H9 (cell line): ENCODE measurements around the gene SFI1. TPM values are rescaled to one million over a fixed set of nuclear protein-coding genes. Genes with fewer than 3 reads are reported as not detected.

ENCODE experiments used
- DNase-seq: peaks from one replicate; pipeline ENCODE4 v3.0.0-alpha.2; 2017
- H2AFZ ChIP-seq: one replicate; pipeline ENCODE4 v1.6.1; 2013; ENCODE audit warnings: mild to moderate bottlenecking, low read length, control low read depth, moderate library complexity
- H2AK5ac ChIP-seq: 2 replicates; pipeline ENCODE4 v1.6.1; 2013; ENCODE audit warnings: low read length, control low read depth, mixed read lengths; ENCODE audit not compliant: insufficient read length
- H2BK120ac ChIP-seq: one replicate; pipeline ENCODE4 v1.6.1; 2013; ENCODE audit warnings: low read depth, mild to moderate bottlenecking, low read length, control low read depth, inconsistent platforms; ENCODE audit not compliant: poor library complexity, severe bottlenecking
- H2BK12ac ChIP-seq: 2 replicates; pipeline ENCODE4 v1.6.1; 2013; ENCODE audit warnings: low read length, control low read depth, mixed read lengths, low read depth; ENCODE audit not compliant: insufficient read length
- H2BK15ac ChIP-seq: 2 replicates; pipeline ENCODE4 v1.6.1; 2013; ENCODE audit warnings: low read depth, low read length, control low read depth
- H2BK20ac ChIP-seq: one replicate; pipeline ENCODE4 v1.6.1; 2013; ENCODE audit warnings: low read depth, mild to moderate bottlenecking, low read length, control low read depth, inconsistent platforms; ENCODE audit not compliant: poor library complexity, severe bottlenecking
- H2BK5ac ChIP-seq: 2 replicates; pipeline ENCODE4 v1.6.1; 2013; ENCODE audit warnings: low read length, control low read depth, mixed read lengths; ENCODE audit not compliant: insufficient read length
- H3K14ac ChIP-seq: 2 replicates; pipeline ENCODE4 v1.6.1; 2013; ENCODE audit warnings: low read length, control low read depth; ENCODE audit not compliant: insufficient read depth
- H3K18ac ChIP-seq: 2 replicates; pipeline ENCODE4 v1.6.1; 2013; ENCODE audit warnings: low read depth, mild to moderate bottlenecking, mixed read lengths, low read length, control low read depth; ENCODE audit not compliant: insufficient read length
- H3K23ac ChIP-seq: 2 replicates; pipeline ENCODE4 v1.6.1; 2013; ENCODE audit warnings: low read length, control low read depth, mixed read lengths, low read depth; ENCODE audit not compliant: insufficient read length
- H3K23me2 ChIP-seq: 2 replicates; pipeline ENCODE4 v1.6.1; 2013; ENCODE audit warnings: low read depth, mild to moderate bottlenecking, mixed read lengths, low read length, control low read depth; ENCODE audit not compliant: insufficient read length, poor library complexity, severe bottlenecking
- H3K27ac ChIP-seq: 2 replicates; pipeline ENCODE4 v1.5.1; 2013; ENCODE audit warnings: low read length, control low read depth, mixed read lengths, low read depth; ENCODE audit not compliant: insufficient read length
- H3K27me3 ChIP-seq: 2 replicates; pipeline ENCODE4 v1.6.1; 2013; ENCODE audit warnings: low read length, control low read depth, inconsistent platforms; ENCODE audit not compliant: insufficient read depth
- H3K4ac ChIP-seq: 2 replicates; pipeline ENCODE4 v1.6.1; 2013; ENCODE audit warnings: low read depth, mild to moderate bottlenecking, control low read depth, inconsistent platforms, low read length, moderate library complexity
- H3K4me1 ChIP-seq: 2 replicates; pipeline ENCODE4 v1.6.1; 2013; ENCODE audit warnings: low read length, control low read depth, inconsistent platforms; ENCODE audit not compliant: insufficient read depth
- H3K4me2 ChIP-seq: 2 replicates; pipeline ENCODE4 v1.6.1; 2013; ENCODE audit warnings: low read length, control low read depth, mixed read lengths; ENCODE audit not compliant: insufficient read length, insufficient read depth
- H3K56ac ChIP-seq: 2 replicates; pipeline ENCODE4 v1.6.1; 2013; ENCODE audit warnings: low read depth, mild to moderate bottlenecking, mixed read lengths, low read length, control low read depth; ENCODE audit not compliant: insufficient read length
- H3K79me1 ChIP-seq: 2 replicates; pipeline ENCODE4 v1.6.1; 2013; ENCODE audit warnings: low read depth, mild to moderate bottlenecking, moderate library complexity, low read length, control low read depth, inconsistent platforms; ENCODE audit not compliant: insufficient read depth, poor library complexity, severe bottlenecking
- H3K79me2 ChIP-seq: 2 replicates; pipeline ENCODE4 v1.6.1; 2013; ENCODE audit warnings: low read length, control low read depth, inconsistent platforms; ENCODE audit not compliant: insufficient read depth
- H3K9ac ChIP-seq: 2 replicates; pipeline ENCODE4 v1.6.1; 2013; ENCODE audit warnings: low read length, control low read depth, mixed read lengths; ENCODE audit not compliant: insufficient read length; ENCODE audit errors: extremely low read depth
- H3K9me3 ChIP-seq: one replicate; pipeline ENCODE4 v1.6.1; 2013; ENCODE audit warnings: low read depth, low read length, inconsistent platforms; ENCODE audit not compliant: control insufficient read depth
- H3T11ph ChIP-seq: one replicate; pipeline ENCODE4 v1.6.1; 2013; ENCODE audit warnings: mild to moderate bottlenecking, low read length, control low read depth, inconsistent platforms
- H4K20me1 ChIP-seq: one replicate; pipeline ENCODE4 v1.6.1; 2013; ENCODE audit not compliant: control insufficient read depth, insufficient read length, insufficient read depth
- H4K5ac ChIP-seq: 2 replicates; pipeline ENCODE4 v1.6.1; 2013; ENCODE audit warnings: low read depth, mild to moderate bottlenecking, mixed read lengths, low read length, control low read depth; ENCODE audit not compliant: insufficient read length
- H4K8ac ChIP-seq: replicated peaks from 2 replicates; pipeline ENCODE4 v1.6.1; 2013; ENCODE audit warnings: low read length, control low read depth, mixed read lengths, low read depth; ENCODE audit not compliant: insufficient read length
- H4K91ac ChIP-seq: 2 replicates; pipeline ENCODE4 v1.6.1; 2013; ENCODE audit warnings: low read depth, mild to moderate bottlenecking, moderate library complexity, mixed read lengths, low read length, control low read depth; ENCODE audit not compliant: insufficient read length
- H3K27ac Mint-ChIP-seq, 3 experiments: 2 replicates in 2 of 3; 3 replicates in 1 of 3; pipeline ENCODE4 v1.8.0; 2020 to 2021; ENCODE audit warnings: mixed read lengths in 3 of 3, mild to moderate bottlenecking in 1 of 3, moderate library complexity in 1 of 3
- H3K27me3 Mint-ChIP-seq: 2 replicates; pipeline ENCODE4 v1.8.0; 2021; ENCODE audit warnings: low read depth, mild to moderate bottlenecking, moderate library complexity, mixed read lengths
- H3K36me3 Mint-ChIP-seq, 3 experiments: 2 replicates in 2 of 3; 3 replicates in 1 of 3; pipeline ENCODE4 v1.8.0; 2020 to 2021; ENCODE audit warnings: low read depth in 3 of 3, mixed read lengths in 3 of 3; ENCODE audit not compliant: insufficient read depth in 1 of 3
- H3K4me1 Mint-ChIP-seq, 2 experiments: 2 replicates each; pipeline ENCODE4 v1.8.0; 2020; ENCODE audit warnings: mixed read lengths in 2 of 2
- H3K4me3 Mint-ChIP-seq, 2 experiments: 2 replicates in 1 of 2; 3 replicates in 1 of 2; pipeline ENCODE4 v1.8.0; 2020 to 2021; ENCODE audit warnings: mild to moderate bottlenecking in 2 of 2, mixed read lengths in 2 of 2, moderate library complexity in 1 of 2
- H3K9me3 Mint-ChIP-seq, 2 experiments: 2 replicates in 1 of 2; 3 replicates in 1 of 2; pipeline ENCODE4 v1.8.0; 2020; ENCODE audit warnings: mild to moderate bottlenecking in 2 of 2, mixed read lengths in 2 of 2, moderate library complexity in 1 of 2
- CTCF ChIP-seq: fragments of 200-600 bp; sonication (generic); conservative IDR thresholded peaks from 3 replicates; pipeline ENCODE4 v1.8.0; 2021; ENCODE audit warnings: antibody characterized with exemption, mild to moderate bottlenecking
- WGBS: extraction: QIAGEN DNeasy Blood & Tissue Kit; methylation state at CpG from one replicate; pipeline ENCODE4 v1.1.7; 2013; ENCODE audit warnings: missing lambda C conversion rate, low lambda C conversion rate, mixed read lengths; ENCODE audit not compliant: insufficient read length; ENCODE audit errors: extremely low coverage; 5-methylcytosine and 5-hydroxymethylcytosine counted together
- total RNA-seq: library from RNA; stranded (reverse); gene quantifications from 2 replicates; pipeline ENCODE4 v1.2.1, GENCODE V29; 2021

SFI1 gene
- total RNA-seq, 1 experiment from 2014 or later: 26.4 TPM

DNA sequence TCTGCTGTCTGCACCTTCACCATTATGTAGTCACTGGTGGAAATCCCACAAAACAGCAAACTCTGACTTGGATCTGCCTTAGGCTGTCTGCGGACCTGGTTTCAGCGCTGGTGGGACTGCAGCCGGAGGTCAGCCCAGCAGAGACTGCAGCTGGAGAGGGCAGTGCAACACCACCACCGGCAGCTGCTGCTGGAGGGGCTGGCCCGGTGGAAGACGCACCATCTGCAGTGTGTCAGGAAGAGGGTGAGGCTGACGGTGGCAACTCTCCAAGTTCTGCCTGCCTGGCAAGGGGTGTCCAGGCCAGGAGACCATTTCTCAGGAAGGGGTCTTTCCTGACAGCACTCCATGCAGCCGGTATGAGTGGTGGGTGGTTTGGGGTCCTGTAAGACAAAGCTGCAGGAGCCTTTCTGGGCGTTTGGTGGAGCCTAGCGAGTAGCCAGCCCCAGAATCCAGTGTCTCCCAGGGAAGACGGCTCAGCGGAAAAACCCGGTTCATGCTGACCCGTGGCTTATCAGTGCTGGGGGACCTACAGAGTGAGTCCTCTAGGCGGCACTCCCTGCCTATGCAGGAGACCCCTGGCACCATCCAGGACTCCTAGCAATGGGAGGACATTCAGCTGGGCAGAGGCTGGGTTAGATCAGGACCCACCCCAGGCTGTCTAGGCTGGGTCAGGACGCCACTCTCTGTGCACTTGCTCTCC, 114.9 kb downstream of the SFI1 start:
- no peak overlapping the region for H3K18ac ChIP-seq
- no peak overlapping the region for H2BK12ac ChIP-seq
- no peaks in the 10 kb centered on the region for H3K79me1 ChIP-seq
- no peak overlapping the region for H2AK5ac ChIP-seq
- H2AFZ ChIP-seq: no peak overlapping the region
- H3K27me3 ChIP-seq: no peaks in the 10 kb centered on the region
- no peaks in the 10 kb centered on the region for H3K4me1 ChIP-seq
- no peak overlapping the region for H2BK15ac ChIP-seq
- H4K8ac ChIP-seq: no peak overlapping the region
- H3K4me1 Mint-ChIP-seq: peaks cover 4 to 5% of the 10 kb centered on the region in 2 experiments; a peak in 2 of 4 replicates
- no peak overlapping the region for H4K91ac ChIP-seq
- H3K14ac ChIP-seq: no peak overlapping the region; the same call in 1 of the 2 replicates
- no peak overlapping the region for H3K9ac ChIP-seq
- TF ChIP-seq CTCF: 0 out of 3 replicates have a peak, but pooled peaks have one; percentile 11
- peak overlapping the region in 1 of 3 experiments; percentile 65; a peak in 2 of 7 replicates for H3K27ac Mint-ChIP-seq
- no peak overlapping the region for H3K4me2 ChIP-seq
- H3K56ac ChIP-seq: no peak overlapping the region
- H2BK120ac ChIP-seq: no peak overlapping the region
- no peak overlapping the region for H3K27ac ChIP-seq
- no peaks in the 10 kb centered on the region for H3K23me2 ChIP-seq
- WGBS: no CpG with 5 or more reads among the region's 16 CpGs
- H3K36me3 Mint-ChIP-seq: peaks cover 0 to 3% (median 0%) of the 10 kb centered on the region in 3 experiments; a peak in 3 of 7 replicates
- no peak overlapping the region for H3K4ac ChIP-seq
- H3K79me2 ChIP-seq: no peaks in the 10 kb centered on the region
- no peaks in the 10 kb centered on the region; a peak in 1 of 5 replicates for H3K9me3 Mint-ChIP-seq
- H4K5ac ChIP-seq: no peak overlapping the region
- no peak overlapping the region for H3T11ph ChIP-seq
- peaks cover 1% of the 10 kb centered on the region; the same call in 1 of the 2 replicates for H3K27me3 Mint-ChIP-seq
- H2BK5ac ChIP-seq: no peak overlapping the region
- H3K23ac ChIP-seq: no peak overlapping the region
- DNase-seq: no peak
- H2BK20ac ChIP-seq: no peak overlapping the region
- no peaks in the 10 kb centered on the region for H4K20me1 ChIP-seq
- H3K9me3 ChIP-seq: no peaks in the 10 kb centered on the region
- H3K4me3 Mint-ChIP-seq: no peak overlapping the region
